GM19025 (cell line): Measurements from ENCODE around the gene BRAF.
"Not testable (repeated sequence)": the region's sequence is repeated elsewhere in the genome, so short reads cannot be mapped to it uniquely, and the experiment has no call there.

ENCODE experiments used
- ATAC-seq: cut with Tn5 transposase; IDR thresholded peaks from one replicate; pipeline ENCODE4 v1.9.1; 2021; ENCODE audit warnings: mild to moderate bottlenecking, low read depth, moderate library complexity; ENCODE audit not compliant: unreplicated experiment

The BRAF gene

GRCh38 chr7:140810385-140810784, 114.3 kb downstream of the BRAF start:
- no peak for ATAC-seq

DNA sequence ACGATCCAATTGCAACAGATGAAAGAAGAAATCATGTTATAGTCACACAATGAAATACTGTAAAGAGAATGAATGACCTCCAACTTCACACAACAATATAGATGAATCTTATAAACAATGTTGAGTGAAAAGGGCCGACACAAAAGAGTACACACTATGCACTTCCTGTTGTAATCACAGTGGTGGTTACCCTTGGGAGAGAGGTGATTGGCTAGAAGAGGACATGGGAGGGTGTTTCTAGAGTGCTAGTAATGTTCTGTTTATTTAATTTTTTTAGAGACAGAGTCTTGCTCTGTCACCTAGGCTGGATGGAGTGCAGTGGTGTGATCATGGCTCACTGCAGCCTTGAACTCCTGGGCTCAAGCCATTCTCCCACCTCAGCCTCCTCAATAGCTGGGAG, 145.8 kb downstream of the BRAF start:
- no peak for ATAC-seq

- ATAC-seq: no peak
Measured at GRCh38 chr7:140778568-140778967, 146.2 kb downstream of the BRAF start.

GRCh38 chr7:140774371-140774770, 150.4 kb downstream of the BRAF start:
- ATAC-seq: no peak

DNA sequence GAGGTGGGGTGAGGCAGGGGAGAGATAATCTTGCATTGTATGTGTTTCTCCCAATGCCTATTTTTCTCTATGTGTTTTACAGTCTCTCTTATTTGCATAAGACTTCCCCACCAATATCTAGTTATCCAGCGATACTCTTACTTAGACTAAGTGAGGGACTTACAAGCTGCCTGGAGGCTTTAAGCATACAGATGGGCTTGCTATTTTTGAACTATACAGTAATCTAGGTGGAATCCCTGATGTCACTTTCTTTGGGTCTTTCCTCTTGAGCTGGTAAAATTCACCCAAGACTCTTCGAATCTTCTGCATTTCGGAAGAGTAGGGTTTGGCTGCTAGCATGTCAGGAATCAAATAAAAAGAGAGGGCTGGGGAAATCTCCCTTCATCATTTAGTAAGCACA, 151.6 kb downstream of the BRAF start:
- ATAC-seq: no peak

- no peak for ATAC-seq
Measured at GRCh38 chr7:140771826-140772225, 152.9 kb downstream of the BRAF start.

DNA sequence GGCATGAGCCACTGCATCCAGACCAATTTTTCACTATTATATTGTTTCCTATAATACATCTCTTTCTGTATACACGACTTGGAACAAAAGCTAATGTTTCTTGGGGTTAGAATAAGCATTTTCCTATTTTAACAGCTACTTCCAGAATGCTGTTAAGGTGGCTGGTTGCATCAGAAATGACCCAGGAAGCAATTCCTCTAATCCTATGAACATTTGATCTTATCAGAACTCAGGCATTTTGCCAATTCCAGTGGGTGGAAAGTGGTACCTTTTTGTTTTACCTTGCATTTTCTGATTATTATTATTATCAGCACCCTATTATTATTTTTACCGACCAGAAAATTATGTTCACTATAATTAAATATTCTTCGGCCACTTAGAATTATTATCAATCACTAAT, 154.9 kb downstream of the BRAF start:
- no peak for ATAC-seq

GRCh38 chr7:140767418-140767817, 157.3 kb downstream of the BRAF start:
- ATAC-seq: no peak

DNA sequence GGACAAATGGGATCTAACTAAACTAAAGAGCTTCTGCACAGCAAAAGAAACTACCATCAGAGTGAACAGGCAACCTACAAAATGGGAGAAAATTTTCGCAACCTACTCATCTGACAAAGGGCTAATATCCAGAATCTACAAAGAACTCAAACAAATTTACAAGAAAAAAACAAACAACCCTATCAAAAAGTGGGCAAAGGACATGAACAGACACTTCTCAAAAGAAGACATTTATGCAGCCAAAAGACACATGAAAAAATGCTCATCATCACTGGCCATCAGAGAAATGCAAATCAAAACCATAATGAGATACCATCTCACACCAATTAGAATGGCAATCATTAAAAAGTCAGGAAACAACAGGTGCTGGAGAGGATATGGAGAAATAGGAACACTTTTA, 159.3 kb downstream of the BRAF start:
- ATAC-seq: not testable (repeated sequence)

GRCh38 chr7:140763166-140763565, 161.6 kb downstream of the BRAF start:
- ATAC-seq: not testable (repeated sequence)

DNA sequence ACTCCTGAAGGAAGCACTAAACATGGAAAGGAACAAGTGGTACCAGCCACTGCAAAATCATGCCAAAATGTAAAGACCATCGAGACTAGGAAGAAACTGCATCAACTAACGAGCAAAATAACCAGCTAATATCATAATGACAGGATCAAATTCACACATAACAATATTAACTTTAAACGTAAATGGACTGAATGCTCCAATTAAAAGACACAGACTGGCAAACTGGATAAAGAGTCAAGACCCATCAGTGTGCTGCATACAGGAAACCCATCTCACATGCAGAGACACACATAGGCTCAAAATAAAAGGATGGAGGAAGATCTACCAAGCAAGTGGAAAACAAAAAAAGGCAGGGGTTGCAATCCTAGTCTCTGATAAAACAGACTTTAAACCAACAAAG, 163.4 kb downstream of the BRAF start:
- ATAC-seq: not testable (repeated sequence)

DNA sequence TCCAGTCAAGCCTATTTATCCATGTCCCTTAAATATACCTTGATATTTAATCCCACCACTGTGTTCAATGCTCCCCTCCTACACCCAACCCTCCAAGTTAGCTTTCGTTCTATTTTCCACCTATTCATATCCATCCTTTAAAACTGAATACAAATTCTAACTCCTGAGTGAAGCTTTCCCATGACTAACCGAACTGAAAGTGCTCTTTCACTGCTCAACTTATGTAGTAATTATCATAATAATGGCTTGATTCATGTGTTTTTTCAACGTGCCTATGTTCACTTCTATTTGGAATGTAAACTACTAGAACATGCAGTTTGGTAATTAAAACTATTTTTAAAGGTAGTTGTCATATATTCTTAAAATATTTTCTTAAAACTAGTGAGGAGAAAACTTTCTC, 170.2 kb downstream of the BRAF start:
- no peak for ATAC-seq

DNA sequence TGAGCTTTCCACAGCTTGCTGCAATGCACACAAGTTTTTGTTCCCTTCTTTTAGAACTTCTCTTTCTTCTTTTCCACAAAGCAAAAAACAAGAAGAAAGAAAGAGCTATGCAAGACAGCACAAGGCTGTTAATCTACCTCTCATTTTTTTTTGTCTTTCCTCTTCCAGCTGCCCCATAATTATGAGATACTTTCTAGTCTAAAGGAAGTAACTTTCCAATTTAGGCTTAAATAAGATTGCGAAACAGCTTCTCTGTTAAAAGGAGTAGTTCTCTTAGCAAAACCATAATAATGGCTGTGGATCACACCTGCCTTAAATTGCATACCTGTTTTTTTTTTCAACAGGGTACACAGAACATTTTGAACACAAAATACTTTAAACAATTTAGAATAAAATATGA, 172.2 kb downstream of the BRAF start:
- no peak for ATAC-seq

DNA sequence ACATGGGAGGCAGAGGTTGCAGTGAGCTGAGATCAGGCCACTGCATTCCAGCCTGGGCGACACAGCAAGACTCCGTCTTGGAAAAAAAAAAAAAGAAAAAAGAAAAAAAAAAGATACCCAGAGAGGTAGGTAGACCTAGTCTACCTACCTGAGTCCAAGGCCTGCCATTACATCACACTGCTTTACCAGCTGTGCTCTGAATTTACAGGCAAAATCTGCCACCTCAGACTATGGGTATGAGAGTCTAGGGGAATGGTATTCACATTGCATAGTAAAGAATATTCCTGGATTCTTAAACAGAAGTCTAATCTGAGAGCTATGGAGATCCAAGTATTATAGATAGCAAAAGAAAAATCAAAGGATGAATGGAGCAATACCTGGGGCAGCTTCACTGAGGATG, 178.0 kb downstream of the BRAF start:
- ATAC-seq: no peak

GRCh38 chr7:140745266-140746058, 179.3 kb downstream of the BRAF start:
- ATAC-seq: no peak

DNA sequence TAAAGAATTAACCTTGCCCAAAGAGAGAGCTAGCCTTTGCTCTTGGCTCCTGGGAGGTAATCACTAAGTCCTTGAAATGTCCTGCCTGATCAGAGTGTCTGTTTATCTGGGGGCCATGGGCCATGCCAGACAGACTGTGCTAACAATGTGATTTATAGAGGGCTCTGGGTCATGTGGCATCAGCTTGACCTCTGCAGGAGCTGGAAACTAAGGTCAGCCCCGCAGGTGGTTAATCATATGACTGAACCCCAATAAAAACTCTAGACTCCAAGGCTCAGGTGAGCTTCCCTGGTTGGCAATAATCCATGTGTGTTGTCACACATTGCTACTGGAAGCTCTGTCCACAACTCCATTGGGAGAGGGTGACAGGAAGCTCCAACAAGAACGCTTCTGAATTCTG, 180.7 kb downstream of the BRAF start:
- no peak for ATAC-seq

- ATAC-seq: not testable (repeated sequence)
Measured at GRCh38 chr7:140743255-140743654, 181.5 kb downstream of the BRAF start.

- ATAC-seq: no peak
Measured at GRCh38 chr7:140738280-140738679, 186.4 kb downstream of the BRAF start.

GRCh38 chr7:140734729-140735128, 190.0 kb downstream of the BRAF start:
- no peak for ATAC-seq

DNA sequence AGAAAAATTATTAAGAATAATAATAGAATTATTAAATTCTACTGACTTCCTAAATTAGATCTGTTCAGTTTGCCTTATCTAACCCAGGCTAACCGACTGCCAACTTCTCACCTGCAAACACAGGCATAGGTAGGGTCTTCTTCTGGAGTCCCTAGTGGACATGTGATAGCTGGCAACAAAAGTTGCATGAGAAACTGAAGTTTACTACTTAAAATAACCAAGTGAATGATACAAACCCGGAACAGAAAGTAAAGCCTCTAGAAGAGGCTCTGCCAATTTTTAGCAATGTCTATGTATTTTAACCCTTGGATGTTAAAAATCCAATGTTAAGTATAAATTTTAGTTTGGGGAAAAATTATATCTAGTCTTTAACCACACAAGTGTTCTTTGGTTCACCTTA, 190.6 kb downstream of the BRAF start:
- ATAC-seq: no peak

DNA sequence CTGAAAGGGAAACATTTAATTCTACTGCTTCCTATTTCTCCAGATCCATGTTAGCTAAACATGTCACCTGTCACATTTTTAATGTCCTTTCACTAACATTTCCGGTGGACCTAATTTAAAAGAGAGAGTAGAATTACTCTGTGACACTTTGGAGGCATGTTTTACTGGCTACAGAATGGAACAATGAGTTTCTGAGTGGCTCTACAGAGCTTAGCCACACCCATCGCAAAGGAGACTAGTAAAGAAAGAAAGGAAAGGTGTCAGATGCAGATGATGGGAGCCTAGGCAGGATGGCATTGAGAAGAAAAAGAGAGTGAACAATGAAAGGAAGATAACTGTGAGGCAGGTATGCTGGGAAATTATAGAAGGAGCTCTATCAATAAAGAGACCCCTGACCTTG, 192.3 kb downstream of the BRAF start:
- no peak for ATAC-seq

GRCh38 chr7:140726281-140726680, 198.4 kb downstream of the BRAF start:
- no peak for ATAC-seq

GRCh38 chr7:140724706-140725105, 200.0 kb downstream of the BRAF start:
- no peak for ATAC-seq
